IgD-negative memory B cell (primary cell): ENCODE data around the gene PCSK2. TPM values are rescaled to one million over a fixed set of nuclear protein-coding genes. Genes with fewer than 3 reads are reported as not detected.

Source experiments
- H3K27ac Mint-ChIP-seq, 3 donors: one replicate each; pipeline ENCODE4 v1.8.0; 2020 to 2022; ENCODE audit warnings: mild to moderate bottlenecking in 3 of 3, mixed read lengths in 3 of 3, moderate library complexity in 1 of 3
- H3K27me3 Mint-ChIP-seq: one replicate; pipeline ENCODE4 v1.8.0; 2021; ENCODE audit warnings: mixed read lengths
- H3K36me3 Mint-ChIP-seq: one replicate; pipeline ENCODE4 v1.8.0; 2020; ENCODE audit warnings: mild to moderate bottlenecking, mixed read lengths
- H3K4me1 Mint-ChIP-seq, 3 donors: one replicate each; pipeline ENCODE4 v1.8.0; 2020 to 2022; ENCODE audit warnings: mixed read lengths in 3 of 3, mild to moderate bottlenecking in 1 of 3
- H3K4me3 Mint-ChIP-seq, 4 donors: one replicate each; pipeline ENCODE4 v1.8.0; 2020 to 2022; ENCODE audit warnings: mild to moderate bottlenecking in 4 of 4, mixed read lengths in 4 of 4, moderate library complexity in 3 of 4
- H3K9me3 Mint-ChIP-seq, 3 donors: one replicate each; pipeline ENCODE4 v1.8.0; 2020 to 2021; ENCODE audit warnings: mixed read lengths in 3 of 3, mild to moderate bottlenecking in 1 of 3
- polyA plus RNA-seq: library from polyadenylated mRNA; unstranded; fragments of 300-500 nt; fragmentation: Illumina TruSeq; gene quantifications from one replicate; pipeline ENCODE4 v1.2.3, GENCODE V29; 2021

PCSK2 gene
- polyA plus RNA-seq, 1 donor from 2014 or later, result not detected

- Mint-ChIP-seq H3K27me3 (peaks cover 14% of the 10 kb centered on the region), H3K27ac (no peak overlapping the region), H3K36me3 (no peaks in the 10 kb centered on the region), H3K4me1 (peaks cover 0 to 1% (median 0%) of the 10 kb centered on the region in 3 donors), H3K9me3 (peaks cover 0 to 4% (median 0%) of the 10 kb centered on the region in 3 donors), H3K4me3 (no peak overlapping the region)
Measured at GRCh38 chr20:17497821-17498580, 271.2 kb downstream of the PCSK2 start.

- Mint-ChIP-seq H3K9me3 (no peaks in the 10 kb centered on the region), H3K36me3 (no peaks in the 10 kb centered on the region), H3K27ac (no peak overlapping the region), H3K27me3 (peaks cover 14% of the 10 kb centered on the region), H3K4me1 (peaks cover 0 to 1% (median 0%) of the 10 kb centered on the region in 3 donors), H3K4me3 (no peak overlapping the region)
Measured at GRCh38 chr20:17498641-17499040, 271.8 kb downstream of the PCSK2 start.

DNA sequence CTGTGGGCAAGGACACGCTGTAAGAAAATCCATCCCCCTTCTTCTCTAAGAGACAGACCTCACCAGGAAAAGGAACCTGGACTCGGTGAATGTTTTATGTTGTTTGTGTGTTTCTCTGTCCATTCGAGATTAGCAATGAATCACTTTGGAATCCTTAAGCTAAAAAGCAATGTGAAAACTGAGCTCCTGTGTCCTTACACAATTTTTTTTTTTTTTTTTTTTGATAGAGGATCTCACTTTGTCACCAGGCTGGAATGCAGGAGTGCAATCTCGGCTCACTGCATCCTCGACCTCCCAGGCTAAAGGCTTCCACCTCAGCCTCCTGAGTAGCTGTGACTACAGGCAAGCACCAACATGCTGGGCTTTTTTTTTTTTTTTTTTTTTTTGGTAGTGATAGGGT is 272.2 kb downstream of the PCSK2 start:
- Mint-ChIP-seq H3K36me3 (no peaks in the 10 kb centered on the region), H3K27me3 (peaks cover 14% of the 10 kb centered on the region), H3K9me3 (no peaks in the 10 kb centered on the region), H3K4me1 (no peaks in the 10 kb centered on the region), H3K4me3 (no peak overlapping the region), H3K27ac (no peak overlapping the region)

DNA sequence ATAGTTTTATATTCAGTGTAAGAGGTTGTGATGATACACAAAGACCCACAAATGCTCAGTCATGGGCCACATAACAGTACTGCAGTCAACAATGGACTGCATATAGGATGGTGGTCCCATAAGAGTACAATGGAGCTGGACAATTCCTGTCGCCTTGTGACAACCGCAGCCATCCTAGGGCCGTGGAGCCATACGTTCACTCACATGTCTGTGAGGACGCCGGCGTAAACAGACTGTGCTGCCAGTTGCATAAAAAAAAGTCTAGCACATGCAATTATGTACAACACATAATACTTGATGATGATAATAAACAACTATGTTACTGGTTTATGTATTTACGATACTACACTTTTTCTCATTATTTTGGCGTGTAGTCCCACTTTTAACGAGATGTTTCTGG is 273.4 kb downstream of the PCSK2 start:
- Mint-ChIP-seq H3K9me3 (no peaks in the 10 kb centered on the region), H3K4me3 (no peak overlapping the region), H3K27ac (no peak overlapping the region), H3K4me1 (peaks cover 1 to 4% (median 2%) of the 10 kb centered on the region in 3 donors), H3K27me3 (peaks cover 14% of the 10 kb centered on the region), H3K36me3 (no peaks in the 10 kb centered on the region)

DNA sequence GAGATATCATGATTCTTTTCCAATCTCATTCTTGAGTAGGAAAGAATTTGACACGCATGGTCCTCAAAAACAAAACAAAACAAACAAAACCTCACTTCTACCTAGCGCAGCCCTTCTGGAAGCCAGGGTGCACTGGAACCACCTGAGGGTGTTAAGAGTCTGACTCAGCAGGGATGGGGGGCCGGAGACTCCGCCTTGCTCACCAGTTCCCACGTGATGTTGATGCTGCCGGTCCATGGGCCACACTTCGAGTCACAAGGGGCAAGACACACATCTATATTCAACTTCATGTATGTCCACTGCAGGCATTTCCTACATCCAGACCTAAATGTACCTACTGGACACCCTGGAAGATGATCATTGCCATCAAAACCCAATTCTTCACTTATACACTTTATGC is 274.0 kb downstream of the PCSK2 start:
- Mint-ChIP-seq H3K4me1 (peaks cover 4 to 7% (median 7%) of the 10 kb centered on the region in 3 donors), H3K4me3 (peak overlapping the region in 1 of 4 donors; percentile 41), H3K36me3 (no peaks in the 10 kb centered on the region), H3K27ac (no peak overlapping the region), H3K9me3 (no peaks in the 10 kb centered on the region), H3K27me3 (peaks cover 11% of the 10 kb centered on the region)

DNA sequence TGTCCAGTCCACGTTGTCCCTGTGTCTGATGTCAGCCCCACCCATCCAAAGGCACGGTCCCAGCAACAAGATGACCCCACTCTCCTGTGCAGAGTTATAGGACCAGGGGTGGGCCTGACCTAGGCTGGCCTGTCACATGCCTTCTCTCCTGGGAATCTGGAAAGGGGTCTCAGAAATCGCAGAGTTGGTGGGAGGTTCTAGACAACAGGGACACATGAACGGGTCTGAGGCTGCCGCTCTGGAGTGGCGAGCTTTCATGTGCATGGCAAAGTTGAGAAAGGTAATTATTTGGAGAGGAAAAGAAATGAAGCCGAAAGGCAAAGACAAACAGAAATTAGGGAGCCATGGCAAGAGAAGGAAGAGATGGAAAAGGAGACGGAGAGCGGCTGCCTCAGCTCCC is 274.9 kb downstream of the PCSK2 start:
- no peak overlapping the region for H3K27ac Mint-ChIP-seq
- peaks cover 4 to 10% (median 10%) of the 10 kb centered on the region in 3 donors for H3K4me1 Mint-ChIP-seq
- no peaks in the 10 kb centered on the region for H3K9me3 Mint-ChIP-seq
- no peaks in the 10 kb centered on the region for H3K36me3 Mint-ChIP-seq
- H3K4me3 Mint-ChIP-seq, result no peak overlapping the region
- peaks cover 8% of the 10 kb centered on the region for H3K27me3 Mint-ChIP-seq

DNA sequence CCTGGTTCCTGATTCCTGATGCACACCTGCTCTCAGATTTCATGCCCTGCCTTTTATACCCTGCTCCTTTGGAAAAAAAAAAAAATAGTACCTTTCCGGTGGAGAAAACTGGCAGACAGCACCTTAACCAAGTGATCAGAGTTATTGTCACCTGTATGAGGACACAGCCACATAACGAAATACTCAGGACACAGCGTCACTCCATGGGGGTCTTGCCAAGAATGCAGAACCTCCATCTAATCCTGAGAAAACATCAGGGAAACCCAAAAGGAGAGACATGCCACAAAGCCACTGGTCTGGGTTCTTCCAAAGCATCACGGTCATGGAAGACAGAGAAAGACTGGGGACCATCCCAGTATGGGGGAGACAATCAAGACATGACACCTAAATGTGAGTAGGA is 275.3 kb downstream of the PCSK2 start:
- Mint-ChIP-seq H3K27ac (no peak overlapping the region), H3K4me1 (peaks cover 4 to 10% (median 10%) of the 10 kb centered on the region in 3 donors), H3K36me3 (no peaks in the 10 kb centered on the region), H3K9me3 (no peaks in the 10 kb centered on the region), H3K27me3 (peaks cover 5% of the 10 kb centered on the region), H3K4me3 (no peak overlapping the region)

GRCh38 chr20:17503301-17504065 is 276.6 kb downstream of the PCSK2 start:
- H3K4me1 Mint-ChIP-seq, result peaks cover 4 to 12% (median 10%) of the 10 kb centered on the region in 3 donors
- peaks cover 5% of the 10 kb centered on the region for H3K27me3 Mint-ChIP-seq
- H3K4me3 Mint-ChIP-seq, result no peak overlapping the region
- no peaks in the 10 kb centered on the region for H3K36me3 Mint-ChIP-seq
- H3K9me3 Mint-ChIP-seq, result no peaks in the 10 kb centered on the region
- H3K27ac Mint-ChIP-seq, result no peak overlapping the region

DNA sequence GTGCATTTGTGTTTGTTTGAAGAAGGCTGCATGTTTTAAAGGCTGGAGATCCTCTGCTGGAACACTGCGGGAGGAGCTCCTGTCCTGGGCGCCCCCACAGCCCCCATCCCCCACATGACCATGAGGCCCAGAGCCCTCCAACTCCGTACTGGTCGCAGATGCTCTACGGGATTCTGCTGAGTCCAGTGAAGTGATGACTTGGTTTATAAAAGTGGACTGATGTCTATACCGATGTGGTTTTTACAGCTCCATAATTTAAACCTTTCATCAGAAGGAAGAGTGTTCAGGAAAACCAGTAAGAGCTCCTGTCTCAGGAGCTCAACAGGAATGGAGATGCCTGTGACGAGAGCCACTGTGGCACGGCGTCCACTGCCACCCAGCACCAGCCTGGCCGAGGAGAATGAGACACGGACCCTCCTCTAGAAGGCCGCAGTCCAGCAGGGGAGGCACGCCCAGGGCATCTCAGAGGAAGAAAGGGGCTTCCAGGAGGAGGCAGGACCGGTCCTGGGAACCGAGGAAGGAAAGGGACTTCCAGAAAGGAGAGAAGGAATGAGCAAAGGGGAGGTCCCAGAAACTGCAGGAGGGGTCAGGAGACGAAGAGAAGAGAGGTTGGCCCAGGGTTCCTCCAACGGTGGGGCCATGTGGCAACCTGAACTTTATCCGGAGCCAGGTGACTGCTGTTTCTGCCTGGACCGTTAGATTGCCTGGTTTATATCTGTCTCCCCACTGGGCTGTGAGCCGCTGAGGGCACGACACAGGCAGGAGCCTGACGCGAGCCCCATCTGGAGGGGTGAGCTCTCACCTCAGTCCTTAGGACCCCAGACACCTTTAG is 277.4 kb downstream of the PCSK2 start:
- H3K36me3 Mint-ChIP-seq, result no peaks in the 10 kb centered on the region

GRCh38 chr20:17504898-17505635 is 278.2 kb downstream of the PCSK2 start:
- Mint-ChIP-seq H3K36me3 (no peaks in the 10 kb centered on the region), H3K27ac (peak overlapping the region; percentile 8 to 82 (median 81)), H3K4me1 (peaks cover 4 to 12% (median 10%) of the 10 kb centered on the region in 3 donors), H3K4me3 (peak overlapping the region; percentile 89 to 98 (median 92)), H3K27me3 (peaks cover 3% of the 10 kb centered on the region), H3K9me3 (no peaks in the 10 kb centered on the region)

More for the DNA sequence above, 277.4 kb downstream of the PCSK2 start:
- Mint-ChIP-seq H3K9me3 (no peaks in the 10 kb centered on the region), H3K4me3 (peak overlapping the region; percentile 89 to 98 (median 92)), H3K4me1 (peaks cover 4 to 12% (median 10%) of the 10 kb centered on the region in 3 donors), H3K27me3 (peaks cover 5% of the 10 kb centered on the region), H3K27ac (peak overlapping the region in 2 of 3 donors; percentile 8 to 82)

DNA sequence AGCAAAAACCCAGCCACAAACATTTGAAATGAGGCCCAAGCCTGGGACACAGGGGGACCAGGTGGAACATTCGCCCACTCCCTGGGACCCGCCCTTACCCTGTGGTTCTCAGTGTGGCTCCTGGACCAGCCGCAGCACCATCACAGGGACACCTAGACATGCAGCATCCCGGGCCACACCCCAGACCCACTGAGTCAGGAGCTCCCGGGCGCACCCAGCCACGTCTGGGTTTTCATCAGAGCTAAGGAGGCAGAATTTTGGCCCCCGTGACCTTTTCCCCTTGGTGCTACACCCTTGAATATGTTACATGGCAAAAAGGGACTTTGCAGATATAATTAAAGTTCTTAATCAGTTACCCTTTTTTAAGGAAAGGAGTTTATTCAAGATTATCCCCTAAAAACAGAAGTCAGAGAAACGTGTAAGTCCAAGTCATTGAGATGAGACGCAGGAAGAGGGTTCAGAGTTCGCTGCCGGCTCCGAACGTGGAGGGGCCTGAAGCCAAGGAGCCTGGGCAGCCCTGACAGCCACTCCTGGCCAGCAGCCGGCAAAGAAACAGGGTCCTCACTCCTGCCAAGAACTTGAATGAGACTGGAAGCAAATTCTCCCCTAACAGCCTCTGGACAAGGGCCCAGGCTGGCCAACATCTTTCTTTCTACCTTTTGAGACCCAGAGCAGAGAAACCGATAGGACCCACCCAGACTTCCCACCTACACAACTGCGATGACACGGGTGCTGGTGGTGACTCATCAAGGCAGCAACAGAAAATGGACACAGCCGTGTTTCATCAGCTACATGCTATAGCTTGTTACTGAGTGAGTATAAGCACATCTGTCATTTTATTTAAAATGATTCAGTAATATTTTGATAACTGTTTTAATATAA is 279.0 kb downstream of the PCSK2 start:
- peak overlapping the region; percentile 8 to 82 (median 81) for H3K27ac Mint-ChIP-seq
- H3K27me3 Mint-ChIP-seq, result peaks cover 3% of the 10 kb centered on the region
- no peaks in the 10 kb centered on the region for H3K36me3 Mint-ChIP-seq
- no peaks in the 10 kb centered on the region for H3K9me3 Mint-ChIP-seq
- peak overlapping the region; percentile 89 to 98 (median 92) for H3K4me3 Mint-ChIP-seq
- peaks cover 4 to 12% (median 10%) of the 10 kb centered on the region in 3 donors for H3K4me1 Mint-ChIP-seq

- H3K27ac Mint-ChIP-seq, result no peak overlapping the region
- H3K4me1 Mint-ChIP-seq, result peaks cover 6 to 16% (median 10%) of the 10 kb centered on the region in 3 donors
- H3K9me3 Mint-ChIP-seq, result no peaks in the 10 kb centered on the region
- H3K27me3 Mint-ChIP-seq, result peaks cover 2% of the 10 kb centered on the region
- no peaks in the 10 kb centered on the region for H3K36me3 Mint-ChIP-seq
- H3K4me3 Mint-ChIP-seq, result no peak overlapping the region
Measured at GRCh38 chr20:17507032-17507431, 280.2 kb downstream of the PCSK2 start.

GRCh38 chr20:17507531-17507930 is 280.7 kb downstream of the PCSK2 start:
- H3K4me3 Mint-ChIP-seq, result peak overlapping the region in 1 of 4 donors; percentile 2
- peaks cover 6 to 16% (median 10%) of the 10 kb centered on the region in 3 donors for H3K4me1 Mint-ChIP-seq
- H3K27me3 Mint-ChIP-seq, result no peaks in the 10 kb centered on the region
- no peaks in the 10 kb centered on the region for H3K36me3 Mint-ChIP-seq
- no peak overlapping the region for H3K27ac Mint-ChIP-seq
- no peaks in the 10 kb centered on the region for H3K9me3 Mint-ChIP-seq
